Prostate gland (tissue), 2 donors: Measurements from ENCODE around the gene ROR1.

Experiments
- CTCF ChIP-seq, 4 experiments: fragments of 200-600 bp in 2 of 4; fragments of 450-650 bp in 2 of 4; sonication (generic) in 2 of 4; IDR thresholded peaks; 1 replicate in 3 of 4; 2 replicates in 1 of 4; pipeline ENCODE4 v1.5.1; 2016 to 2019; ENCODE audit warnings: antibody characterized with exemption in 4 of 4, mild to moderate bottlenecking in 2 of 4, moderate library complexity in 2 of 4
- POLR2AphosphoS5 ChIP-seq: sonication (generic); formaldehyde crosslinking; IDR thresholded peaks from one replicate; pipeline ENCODE4 v1.6.1; 2017; ENCODE audit warnings: antibody characterized with exemption

- no peak for TF ChIP-seq POLR2AphosphoS5
- no peak for TF ChIP-seq CTCF (IDR thresholded peaks at IDR 0.05)
These were observed 413.8 kb downstream of the ROR1 start for GRCh38 chr1:64187646-64188045.
